ENCODE data around the gene RAB40A. TPM values are rescaled to one million over a fixed set of nuclear protein-coding genes. Genes with fewer than 3 reads are reported as not detected.
A peak's percentile ranks its signal among the peaks of the same experiment; 100 is the strongest.

RAB40A gene
- total and polyA plus RNA-seq, 2 donors (not counting 1 experiment from before 2014, with no cell fraction given) = 0.15 to 0.67 TPM

DNA sequence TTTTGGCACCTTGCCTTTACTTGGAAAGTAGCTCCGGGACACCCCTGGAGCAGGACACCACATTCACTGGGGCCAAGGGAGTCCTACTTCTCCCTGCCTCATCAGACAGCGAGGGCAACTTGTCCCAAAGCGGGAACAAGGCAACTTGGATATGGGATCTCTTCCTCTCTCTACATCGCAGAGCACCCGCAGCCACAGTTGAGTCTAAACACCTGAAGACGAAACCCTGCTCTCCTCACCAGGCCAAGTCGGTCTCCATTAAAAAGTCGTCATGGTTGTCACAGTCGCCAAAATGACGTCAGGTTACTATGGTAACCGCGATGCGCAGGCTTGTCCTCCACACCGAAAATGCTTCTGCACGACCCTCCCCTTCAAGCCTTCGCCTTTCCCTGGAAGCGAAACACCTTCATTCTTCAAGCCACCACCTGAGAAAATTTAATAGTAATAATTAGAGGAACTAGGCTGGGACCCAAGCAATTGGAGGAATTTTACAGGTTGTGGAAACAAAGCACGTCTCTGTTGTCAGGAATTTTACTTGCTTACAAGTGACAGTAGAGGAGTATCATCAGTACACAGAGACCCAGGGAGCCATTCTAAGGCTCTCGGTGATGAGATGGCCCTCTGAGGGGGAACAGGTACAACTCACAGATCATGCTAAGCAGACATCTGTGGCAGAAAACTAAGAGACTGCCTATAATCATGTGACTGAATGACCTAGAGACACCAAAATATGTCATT is 35.6 kb upstream of the RAB40A start:
- no peaks in the 10 kb centered on the region for H3K27me3 ChIP-seq (replicated peaks in 1 of 4; ENCODE audit: control extremely low read depth in 1 of 4, control insufficient read depth in 3 of 4, insufficient read depth in 4 of 4, low read length in 3 of 4)
- peak overlapping the region; percentile 89 for H2AFZ ChIP-seq (ENCODE audit: insufficient read depth, low read depth, low read length, poor library complexity, severe bottlenecking)
- H3K4me3 Mint-ChIP-seq = peak overlapping the region; percentile 91
- peak overlapping the region; percentile 86 for H3K27ac Mint-ChIP-seq
- peaks cover 10% of the 10 kb centered on the region for H3K4me1 Mint-ChIP-seq
- H3K9me3 ChIP-seq (ENCODE audit: control extremely low read depth in 1 of 3, control insufficient read depth in 2 of 3, insufficient read depth in 1 of 3, low read length in 2 of 3) = no peaks in the 10 kb centered on the region
- peaks cover 5 to 10% of the 10 kb centered on the region in 2 donors for H3K4me1 ChIP-seq (ENCODE audit: control insufficient read depth in 2 of 2, insufficient read depth in 2 of 2, low read length in 2 of 2)
- intact Hi-C loops (cut with micrococcal nuclease) = loop anchor here (10.0 kb wide), 1 partner anchor 130 kb away; the partner anchor contains the start of gene MORF4L2
- H3K9ac ChIP-seq (ENCODE audit: low read length) = peak overlapping the region; percentile 74
- POLR2A ChIA-PET = no interaction called here
- H3K27me3 Mint-ChIP-seq = no peaks in the 10 kb centered on the region
- no peaks in the 10 kb centered on the region for H3K79me2 ChIP-seq (ENCODE audit: control insufficient read depth, insufficient read depth, low read length)
- H3K27ac ChIP-seq (ENCODE audit: low read length in 2 of 2) = peak overlapping the region in 1 of 2 donors; percentile 55
- ATAC-seq (ENCODE audit: low read depth) (peak; percentile 62), DNase-seq (peak; percentile 81)
- H4K20me1 ChIP-seq (ENCODE audit: control insufficient read depth, insufficient read depth, low read length, poor library complexity, severe bottlenecking) = no peaks in the 10 kb centered on the region
- CTCF ChIA-PET = no interaction called here
- no peaks in the 10 kb centered on the region for H3K36me3 ChIP-seq (replicated peaks in 1 of 2; ENCODE audit: control extremely low read depth in 1 of 2, control insufficient read depth in 1 of 2, extremely low read depth in 1 of 2, insufficient read depth in 2 of 2, low read length in 1 of 2)
- WGBS (ENCODE audit: insufficient coverage) = 2% methylated on average over 9 of the region's 19 CpGs
- H3K9me3 Mint-ChIP-seq (ENCODE audit: insufficient read depth) = no peaks in the 10 kb centered on the region
- no peak for TF ChIP-seq EZH2 (IDR thresholded peaks at IDR 0.05; ENCODE audit: borderline replicate concordance, insufficient read depth, low read depth, low read length, poor library complexity, severe bottlenecking)
- TF ChIP-seq, protein P1, sequence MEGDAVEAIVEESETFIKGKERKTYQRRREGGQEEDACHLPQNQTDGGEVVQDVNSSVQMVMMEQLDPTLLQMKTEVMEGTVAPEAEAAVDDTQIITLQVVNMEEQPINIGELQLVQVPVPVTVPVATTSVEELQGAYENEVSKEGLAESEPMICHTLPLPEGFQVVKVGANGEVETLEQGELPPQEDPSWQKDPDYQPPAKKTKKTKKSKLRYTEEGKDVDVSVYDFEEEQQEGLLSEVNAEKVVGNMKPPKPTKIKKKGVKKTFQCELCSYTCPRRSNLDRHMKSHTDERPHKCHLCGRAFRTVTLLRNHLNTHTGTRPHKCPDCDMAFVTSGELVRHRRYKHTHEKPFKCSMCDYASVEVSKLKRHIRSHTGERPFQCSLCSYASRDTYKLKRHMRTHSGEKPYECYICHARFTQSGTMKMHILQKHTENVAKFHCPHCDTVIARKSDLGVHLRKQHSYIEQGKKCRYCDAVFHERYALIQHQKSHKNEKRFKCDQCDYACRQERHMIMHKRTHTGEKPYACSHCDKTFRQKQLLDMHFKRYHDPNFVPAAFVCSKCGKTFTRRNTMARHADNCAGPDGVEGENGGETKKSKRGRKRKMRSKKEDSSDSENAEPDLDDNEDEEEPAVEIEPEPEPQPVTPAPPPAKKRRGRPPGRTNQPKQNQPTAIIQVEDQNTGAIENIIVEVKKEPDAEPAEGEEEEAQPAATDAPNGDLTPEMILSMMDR (IDR thresholded peaks at IDR 0.05) = no peak
- H3K4me3 ChIP-seq (ENCODE audit: control extremely low read depth in 1 of 5, extremely low read depth in 1 of 5, insufficient read depth in 1 of 5, low read depth in 2 of 5, low read length in 4 of 5) = peak overlapping the region; percentile 32 to 68 (median 55)
- peak overlapping the region; percentile 77 for H3K4me2 ChIP-seq (replicated peaks; ENCODE audit: low read depth, low read length, poor library complexity, severe bottlenecking)

DNA sequence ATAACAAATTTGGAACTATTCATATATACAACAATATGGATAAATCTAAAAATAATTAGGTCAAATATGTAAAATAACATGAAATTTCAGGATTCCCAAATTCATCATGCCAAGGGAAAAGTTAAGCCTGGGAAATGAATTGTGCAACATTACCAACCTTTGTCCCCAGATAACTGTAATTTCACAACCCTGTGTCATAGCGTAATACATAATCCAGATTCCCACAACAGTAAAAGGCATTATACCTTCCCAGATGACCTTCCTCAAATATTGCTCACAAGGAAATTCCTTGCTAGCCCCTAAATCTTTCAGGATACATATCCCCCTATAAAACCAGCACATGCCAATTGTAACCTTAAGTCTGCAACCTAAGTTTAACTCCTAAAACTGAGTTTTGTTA is 32.9 kb upstream of the RAB40A start:
- H2AFZ ChIP-seq (ENCODE audit: insufficient read depth, low read depth, low read length, poor library complexity, severe bottlenecking) = no peak overlapping the region
- H3K4me1 ChIP-seq (ENCODE audit: control insufficient read depth in 2 of 2, insufficient read depth in 2 of 2, low read length in 2 of 2) = peaks cover 5 to 10% of the 10 kb centered on the region in 2 donors
- H3K9me3 ChIP-seq (ENCODE audit: control extremely low read depth in 1 of 3, control insufficient read depth in 2 of 3, insufficient read depth in 1 of 3, low read length in 2 of 3) = no peaks in the 10 kb centered on the region
- ATAC-seq (ENCODE audit: low read depth) (no peak), DNase-seq (no peak)
- no peaks in the 10 kb centered on the region for H3K9me3 Mint-ChIP-seq (ENCODE audit: insufficient read depth)
- no peak overlapping the region for H3K27ac Mint-ChIP-seq
- H3K27me3 Mint-ChIP-seq = no peaks in the 10 kb centered on the region
- H3K9ac ChIP-seq (ENCODE audit: low read length) = no peak overlapping the region
- H4K20me1 ChIP-seq (ENCODE audit: control insufficient read depth, insufficient read depth, low read length, poor library complexity, severe bottlenecking) = no peaks in the 10 kb centered on the region
- H3K36me3 ChIP-seq (replicated peaks in 1 of 2; ENCODE audit: control extremely low read depth in 1 of 2, control insufficient read depth in 1 of 2, extremely low read depth in 1 of 2, insufficient read depth in 2 of 2, low read length in 1 of 2) = no peaks in the 10 kb centered on the region
- H3K79me2 ChIP-seq (ENCODE audit: control insufficient read depth, insufficient read depth, low read length) = no peaks in the 10 kb centered on the region
- 100% methylated on average over 1 of the region's 1 CpG for WGBS (ENCODE audit: insufficient coverage)
- no peak overlapping the region for H3K4me3 Mint-ChIP-seq
- peaks cover 10% of the 10 kb centered on the region for H3K4me1 Mint-ChIP-seq
- no peak for TF ChIP-seq EZH2 (IDR thresholded peaks at IDR 0.05; ENCODE audit: borderline replicate concordance, insufficient read depth, low read depth, low read length, poor library complexity, severe bottlenecking)
- TF ChIP-seq, protein P1 (IDR thresholded peaks at IDR 0.05) = no peak
- no peak overlapping the region for H3K4me2 ChIP-seq (replicated peaks; ENCODE audit: low read depth, low read length, poor library complexity, severe bottlenecking)
- intact Hi-C loops (cut with micrococcal nuclease) = loop anchor here (10.0 kb wide), 1 partner anchor 133 kb away; the partner anchor contains the start of gene MORF4L2
- H3K27me3 ChIP-seq (replicated peaks in 1 of 4; ENCODE audit: control extremely low read depth in 1 of 4, control insufficient read depth in 3 of 4, insufficient read depth in 4 of 4, low read length in 3 of 4) = no peaks in the 10 kb centered on the region
- no peak overlapping the region for H3K27ac ChIP-seq (ENCODE audit: low read length in 2 of 2)
- H3K4me3 ChIP-seq (ENCODE audit: control extremely low read depth in 1 of 5, extremely low read depth in 1 of 5, insufficient read depth in 1 of 5, low read depth in 2 of 5, low read length in 4 of 5) = no peak overlapping the region
- CTCF ChIA-PET = no interaction called here
- POLR2A ChIA-PET = no interaction called here
